ENCODE measurements around the gene KCND2.
"Not testable (repeated sequence)": the region's sequence is repeated elsewhere in the genome, so short reads cannot be mapped to it uniquely, and the experiment has no call there.

KCND2 gene

GRCh38 chr7:120502132-120502531 lies 229.2 kb downstream of the KCND2 start:
- no peak for DNase-seq (ENCODE audit: low spot score)

- DNase-seq (ENCODE audit: low spot score), result no peak
These were observed 229.8 kb downstream of the KCND2 start for GRCh38 chr7:120502825-120503224.

- no peak for DNase-seq (ENCODE audit: low spot score)
These were observed 231.4 kb downstream of the KCND2 start for GRCh38 chr7:120504386-120504785.

- DNase-seq (ENCODE audit: low spot score), result no peak
These were observed 232.8 kb downstream of the KCND2 start for GRCh38 chr7:120505770-120506169.

- no peak for DNase-seq (ENCODE audit: low spot score)
These were observed 239.7 kb downstream of the KCND2 start for GRCh38 chr7:120512701-120513100.

GRCh38 chr7:120519224-120519623 lies 246.2 kb downstream of the KCND2 start:
- no peak for DNase-seq (ENCODE audit: low spot score)

GRCh38 chr7:120521761-120522737 lies 249.1 kb downstream of the KCND2 start:
- DNase-seq (ENCODE audit: low spot score), result no peak

- DNase-seq (ENCODE audit: low spot score), result no peak
These were observed 251.0 kb downstream of the KCND2 start for GRCh38 chr7:120523985-120524384.

GRCh38 chr7:120526902-120527509 lies 254.0 kb downstream of the KCND2 start:
- no peak for DNase-seq (ENCODE audit: low spot score)

GRCh38 chr7:120529736-120530135 lies 256.8 kb downstream of the KCND2 start:
- DNase-seq (ENCODE audit: low spot score), result no peak

GRCh38 chr7:120538335-120538734 lies 265.4 kb downstream of the KCND2 start:
- no peak for DNase-seq (ENCODE audit: low spot score)

- no peak for DNase-seq (ENCODE audit: low spot score)
These were observed 266.3 kb downstream of the KCND2 start for GRCh38 chr7:120539321-120539720.

- no peak for DNase-seq (ENCODE audit: low spot score)
These were observed 274.6 kb downstream of the KCND2 start for GRCh38 chr7:120547605-120548004.

- no peak for DNase-seq (ENCODE audit: low spot score)
These were observed 277.6 kb downstream of the KCND2 start for GRCh38 chr7:120550494-120551048.

GRCh38 chr7:120553491-120553890 lies 280.5 kb downstream of the KCND2 start:
- no peak for DNase-seq (ENCODE audit: low spot score)

- DNase-seq (ENCODE audit: low spot score), result no peak
These were observed 282.1 kb downstream of the KCND2 start for GRCh38 chr7:120554960-120555571.

GRCh38 chr7:120564145-120564544 lies 291.2 kb downstream of the KCND2 start:
- no peak for DNase-seq (ENCODE audit: low spot score)

- no peak for DNase-seq (ENCODE audit: low spot score)
These were observed 294.2 kb downstream of the KCND2 start for GRCh38 chr7:120567204-120567603.

GRCh38 chr7:120578657-120579056 lies 305.7 kb downstream of the KCND2 start:
- DNase-seq (ENCODE audit: low spot score), result not testable (repeated sequence)

- no peak for DNase-seq (ENCODE audit: low spot score)
These were observed 309.9 kb downstream of the KCND2 start for GRCh38 chr7:120582916-120583315.

GRCh38 chr7:120583899-120584586 lies 311.1 kb downstream of the KCND2 start:
- DNase-seq (ENCODE audit: low spot score), result no peak

- DNase-seq (ENCODE audit: low spot score), result no peak
These were observed 313.6 kb downstream of the KCND2 start for GRCh38 chr7:120586571-120586970.
